OCI-LY1 (cell line): ENCODE data around the gene CDKL5.

ENCODE experiments used
- CTCF ChIP-seq: fragments of 200-600 bp; sonication (generic), shearing (Covaris generic); IDR thresholded peaks from 2 replicates; pipeline ENCODE4 v1.5.1; 2017; ENCODE audit warnings: mild to moderate bottlenecking, antibody characterized with exemption, low read length, moderate library complexity, mixed read lengths
- EZH2 ChIP-seq: fragments of 200-600 bp; sonication (generic), shearing (Covaris generic); IDR thresholded peaks from 2 replicates; pipeline ENCODE4 v1.8.0; 2017; ENCODE audit warnings: borderline replicate concordance, mixed run types, mild to moderate bottlenecking, antibody characterized with exemption, low read length, moderate library complexity, mixed read lengths

- no peak for TF ChIP-seq EZH2
- no peak for TF ChIP-seq CTCF
These were observed 133.4 kb downstream of the CDKL5 start for GRCh38 chrX:18558799-18559198.
